ENCODE data around the gene TLE7. TPM values are rescaled to one million over a fixed set of nuclear protein-coding genes. Genes with fewer than 3 reads are reported as not detected.

TLE7 gene
- polyA plus RNA-seq, 4 donors: not detected

- Histone ChIP-seq H3K27ac (ENCODE audit: low read depth in 1 of 3, low read length in 2 of 3) (no peak overlapping the region), H3K4me3 (ENCODE audit: low read depth in 1 of 3, low read length in 3 of 3) (no peak overlapping the region), H3K36me3 (ENCODE audit: control insufficient read depth in 3 of 3, insufficient read depth in 2 of 3, low read depth in 1 of 3, low read length in 3 of 3) (no peaks in the 10 kb centered on the region), H3K9me3 (ENCODE audit: control insufficient read depth in 2 of 2, insufficient read depth in 1 of 2, low read depth in 1 of 2, low read length in 1 of 2) (no peaks in the 10 kb centered on the region), H3K27me3 (ENCODE audit: control insufficient read depth in 3 of 3, insufficient read depth in 3 of 3, low read length in 3 of 3) (peaks cover 3 to 31% (median 19%) of the 10 kb centered on the region in 3 donors), H3K4me1 (ENCODE audit: control insufficient read depth in 3 of 3, insufficient read depth in 2 of 3, low read depth in 1 of 3, low read length in 2 of 3) (no peaks in the 10 kb centered on the region)
- no peak for DNase-seq
- WGBS, 3 donors: 70 to 84% (median 75%) methylated on average over 2 of the region's 2 CpGs
- FAIRE-seq: no peak
These were observed 18.8 kb downstream of the TLE7 start for GRCh38 chr16:71423016-71423415.

GRCh38 chr16:71421911-71422310 is 19.9 kb downstream of the TLE7 start:
- H3K9me3 ChIP-seq (ENCODE audit: control insufficient read depth in 2 of 2, insufficient read depth in 1 of 2, low read depth in 1 of 2, low read length in 1 of 2): no peaks in the 10 kb centered on the region
- no peaks in the 10 kb centered on the region for H3K36me3 ChIP-seq (ENCODE audit: control insufficient read depth in 3 of 3, insufficient read depth in 2 of 3, low read depth in 1 of 3, low read length in 3 of 3)
- no peak for FAIRE-seq
- DNase-seq: peak in 1 of 2 donors; percentile 25
- H3K27ac ChIP-seq (ENCODE audit: low read depth in 1 of 3, low read length in 2 of 3): no peak overlapping the region
- no peak overlapping the region for H3K4me3 ChIP-seq (ENCODE audit: low read depth in 1 of 3, low read length in 3 of 3)
- WGBS, 3 donors: 58 to 68% (median 65%) methylated on average over 4 of the region's 4 CpGs
- H3K4me1 ChIP-seq (ENCODE audit: control insufficient read depth in 3 of 3, insufficient read depth in 2 of 3, low read depth in 1 of 3, low read length in 2 of 3): no peaks in the 10 kb centered on the region
- H3K27me3 ChIP-seq (ENCODE audit: control insufficient read depth in 3 of 3, insufficient read depth in 3 of 3, low read length in 3 of 3): peaks cover 3 to 29% (median 19%) of the 10 kb centered on the region in 3 donors

GRCh38 chr16:71414038-71414437 is 27.8 kb downstream of the TLE7 start:
- Histone ChIP-seq H3K27me3 (ENCODE audit: control insufficient read depth in 3 of 3, insufficient read depth in 3 of 3, low read length in 3 of 3) (peaks cover 0 to 17% (median 12%) of the 10 kb centered on the region in 3 donors), H3K27ac (ENCODE audit: low read depth in 1 of 3, low read length in 2 of 3) (no peak overlapping the region), H3K4me3 (ENCODE audit: low read depth in 1 of 3, low read length in 3 of 3) (no peak overlapping the region), H3K4me1 (ENCODE audit: control insufficient read depth in 3 of 3, insufficient read depth in 2 of 3, low read depth in 1 of 3, low read length in 2 of 3) (no peaks in the 10 kb centered on the region), H3K36me3 (ENCODE audit: control insufficient read depth in 3 of 3, insufficient read depth in 2 of 3, low read depth in 1 of 3, low read length in 3 of 3) (no peaks in the 10 kb centered on the region), H3K9me3 (ENCODE audit: control insufficient read depth in 2 of 2, insufficient read depth in 1 of 2, low read depth in 1 of 2, low read length in 1 of 2) (no peaks in the 10 kb centered on the region)
- FAIRE-seq (no peak), DNase-seq (no peak)
- WGBS, 3 donors: 82 to 87% (median 86%) methylated on average over 5 of the region's 5 CpGs

DNA sequence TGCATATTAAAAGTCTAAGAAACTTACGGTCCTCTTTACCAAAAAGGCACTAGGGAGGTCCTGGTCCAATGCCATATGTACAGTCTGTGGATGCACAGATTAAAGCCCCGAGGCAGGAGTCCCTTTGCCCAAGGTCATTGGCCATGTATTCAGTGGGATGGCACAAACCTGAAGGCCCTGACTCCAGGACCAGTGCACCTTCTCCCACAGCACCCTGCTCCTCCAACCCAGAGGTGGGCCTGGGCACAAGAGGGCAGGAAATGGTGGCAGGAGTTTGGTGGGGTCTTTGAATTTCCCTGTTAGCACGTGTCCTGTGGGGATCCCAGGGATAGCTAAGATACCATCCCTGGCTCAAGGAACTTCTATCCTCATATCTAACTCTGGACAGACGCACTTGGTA is 28.5 kb downstream of the TLE7 start:
- DNase-seq: no peak
- no peaks in the 10 kb centered on the region for H3K9me3 ChIP-seq (ENCODE audit: control insufficient read depth in 2 of 2, insufficient read depth in 1 of 2, low read depth in 1 of 2, low read length in 1 of 2)
- no peak overlapping the region for H3K4me3 ChIP-seq (ENCODE audit: low read depth in 1 of 3, low read length in 3 of 3)
- no peak overlapping the region for H3K27ac ChIP-seq (ENCODE audit: low read depth in 1 of 3, low read length in 2 of 3)
- H3K4me1 ChIP-seq (ENCODE audit: control insufficient read depth in 3 of 3, insufficient read depth in 2 of 3, low read depth in 1 of 3, low read length in 2 of 3): no peaks in the 10 kb centered on the region
- H3K36me3 ChIP-seq (ENCODE audit: control insufficient read depth in 3 of 3, insufficient read depth in 2 of 3, low read depth in 1 of 3, low read length in 3 of 3): no peaks in the 10 kb centered on the region
- 58 to 68% (median 62%) methylated on average over 4 of the region's 4 CpGs for WGBS, 3 donors
- no peak for FAIRE-seq
- peaks cover 0 to 22% (median 12%) of the 10 kb centered on the region in 3 donors for H3K27me3 ChIP-seq (ENCODE audit: control insufficient read depth in 3 of 3, insufficient read depth in 3 of 3, low read length in 3 of 3)

GRCh38 chr16:71412270-71413160 is 29.3 kb downstream of the TLE7 start:
- no peak for FAIRE-seq
- WGBS, 3 donors: 8 to 9% (median 8%) methylated on average over 24 of the region's 24 CpGs
- H3K27me3 ChIP-seq (ENCODE audit: control insufficient read depth in 3 of 3, insufficient read depth in 3 of 3, low read length in 3 of 3): peaks cover 0 to 20% (median 8%) of the 10 kb centered on the region in 3 donors
- H3K4me1 ChIP-seq (ENCODE audit: control insufficient read depth in 3 of 3, insufficient read depth in 2 of 3, low read depth in 1 of 3, low read length in 2 of 3): no peaks in the 10 kb centered on the region
- DNase-seq: peak; percentile 78
- H3K36me3 ChIP-seq (ENCODE audit: control insufficient read depth in 3 of 3, insufficient read depth in 2 of 3, low read depth in 1 of 3, low read length in 3 of 3): no peaks in the 10 kb centered on the region
- H3K27ac ChIP-seq (ENCODE audit: low read depth in 1 of 3, low read length in 2 of 3): no peak overlapping the region
- no peak overlapping the region for H3K4me3 ChIP-seq (ENCODE audit: low read depth in 1 of 3, low read length in 3 of 3)
- H3K9me3 ChIP-seq (ENCODE audit: control insufficient read depth in 2 of 2, insufficient read depth in 1 of 2, low read depth in 1 of 2, low read length in 1 of 2): no peaks in the 10 kb centered on the region

GRCh38 chr16:71410146-71410545 is 31.7 kb downstream of the TLE7 start:
- no peaks in the 10 kb centered on the region for H3K4me1 ChIP-seq (ENCODE audit: control insufficient read depth in 3 of 3, insufficient read depth in 2 of 3, low read depth in 1 of 3, low read length in 2 of 3)
- H3K4me3 ChIP-seq (ENCODE audit: low read depth in 1 of 3, low read length in 3 of 3): no peak overlapping the region
- WGBS, 3 donors: 54 to 73% (median 66%) methylated on average over 5 of the region's 5 CpGs
- no peak for DNase-seq
- H3K36me3 ChIP-seq (ENCODE audit: control insufficient read depth in 3 of 3, insufficient read depth in 2 of 3, low read depth in 1 of 3, low read length in 3 of 3): no peaks in the 10 kb centered on the region
- H3K27ac ChIP-seq (ENCODE audit: low read depth in 1 of 3, low read length in 2 of 3): no peak overlapping the region
- FAIRE-seq: no peak
- H3K9me3 ChIP-seq (ENCODE audit: control insufficient read depth in 2 of 2, insufficient read depth in 1 of 2, low read depth in 1 of 2, low read length in 1 of 2): no peaks in the 10 kb centered on the region
- H3K27me3 ChIP-seq (ENCODE audit: control insufficient read depth in 3 of 3, insufficient read depth in 3 of 3, low read length in 3 of 3): peaks cover 0 to 20% (median 8%) of the 10 kb centered on the region in 3 donors

DNA sequence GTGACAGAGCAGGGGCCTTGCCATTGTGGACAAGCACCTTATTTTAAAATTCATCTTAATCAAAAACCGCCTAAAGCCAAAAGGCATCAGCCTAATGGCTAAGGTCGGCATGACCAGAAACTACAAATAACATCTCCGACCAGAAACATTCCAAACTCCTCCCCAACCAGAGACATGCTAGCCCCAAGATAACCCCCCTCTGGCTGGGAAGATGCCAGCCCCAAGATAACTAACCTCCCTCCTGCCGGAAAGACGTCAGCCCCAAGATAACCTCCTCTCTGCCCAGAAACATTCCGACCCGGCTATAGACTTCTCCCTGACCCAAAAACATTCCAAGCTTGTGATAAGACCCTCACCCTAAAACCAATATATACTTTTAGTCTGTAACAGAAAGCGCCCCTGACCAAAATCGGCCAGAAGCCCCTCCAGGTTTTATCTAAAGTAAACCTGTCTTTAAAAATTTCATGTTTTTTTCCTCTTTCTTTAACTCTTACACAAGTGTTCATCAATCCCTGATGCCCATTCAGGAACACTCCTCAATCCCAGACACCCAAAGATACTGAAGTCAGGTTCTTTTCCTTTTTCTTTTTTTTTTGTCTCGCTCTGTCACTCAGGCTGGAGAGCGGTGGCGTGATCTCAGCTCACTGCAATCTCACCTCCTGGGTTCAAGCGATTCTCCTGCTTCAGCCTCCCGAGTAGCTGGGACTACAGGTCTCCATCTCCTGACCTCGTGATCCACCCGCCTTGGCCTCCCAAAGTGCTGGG is 32.7 kb downstream of the TLE7 start:
- Histone ChIP-seq H3K4me1 (ENCODE audit: control insufficient read depth in 3 of 3, insufficient read depth in 2 of 3, low read depth in 1 of 3, low read length in 2 of 3) (no peaks in the 10 kb centered on the region), H3K9me3 (ENCODE audit: control insufficient read depth in 2 of 2, insufficient read depth in 1 of 2, low read depth in 1 of 2, low read length in 1 of 2) (peaks cover 0 to 6% of the 10 kb centered on the region in 2 donors), H3K27ac (ENCODE audit: low read depth in 1 of 3, low read length in 2 of 3) (no peak overlapping the region), H3K4me3 (ENCODE audit: low read depth in 1 of 3, low read length in 3 of 3) (no peak overlapping the region), H3K36me3 (ENCODE audit: control insufficient read depth in 3 of 3, insufficient read depth in 2 of 3, low read depth in 1 of 3, low read length in 3 of 3) (no peaks in the 10 kb centered on the region), H3K27me3 (ENCODE audit: control insufficient read depth in 3 of 3, insufficient read depth in 3 of 3, low read length in 3 of 3) (peaks cover 0 to 20% (median 12%) of the 10 kb centered on the region in 3 donors)
- 46 to 53% (median 50%) methylated on average over 16 of the region's 16 CpGs for WGBS, 3 donors
- DNase-seq: no peak
- no peak for FAIRE-seq

DNA sequence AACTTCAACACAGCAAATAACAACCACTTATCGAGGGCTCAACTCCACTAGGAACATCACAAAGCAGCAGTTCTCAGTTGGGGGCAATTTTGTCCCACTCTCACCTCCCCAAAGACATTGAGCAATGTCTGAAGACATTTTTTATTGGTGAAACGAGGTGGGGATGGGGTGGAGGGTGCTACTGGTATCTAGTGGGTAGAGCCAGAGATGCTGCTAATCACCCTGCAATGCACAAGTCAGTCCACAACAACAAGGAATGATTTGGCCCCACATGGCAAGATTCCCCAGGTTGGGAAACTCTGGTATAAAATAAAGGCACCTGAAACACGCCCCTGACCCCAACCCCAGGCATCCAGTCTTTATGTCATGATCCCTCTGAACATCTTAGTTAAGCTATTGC is 33.3 kb downstream of the TLE7 start:
- Histone ChIP-seq H3K4me3 (ENCODE audit: low read depth in 1 of 3, low read length in 3 of 3) (no peak overlapping the region), H3K4me1 (ENCODE audit: control insufficient read depth in 3 of 3, insufficient read depth in 2 of 3, low read depth in 1 of 3, low read length in 2 of 3) (no peaks in the 10 kb centered on the region), H3K27me3 (ENCODE audit: control insufficient read depth in 3 of 3, insufficient read depth in 3 of 3, low read length in 3 of 3) (peaks cover 0 to 20% (median 12%) of the 10 kb centered on the region in 3 donors), H3K9me3 (ENCODE audit: control insufficient read depth in 2 of 2, insufficient read depth in 1 of 2, low read depth in 1 of 2, low read length in 1 of 2) (peaks cover 0 to 7% of the 10 kb centered on the region in 2 donors), H3K36me3 (ENCODE audit: control insufficient read depth in 3 of 3, insufficient read depth in 2 of 3, low read depth in 1 of 3, low read length in 3 of 3) (no peaks in the 10 kb centered on the region), H3K27ac (ENCODE audit: low read depth in 1 of 3, low read length in 2 of 3) (no peak overlapping the region)
- WGBS, 3 donors: 27 to 41% (median 35%) methylated on average over 3 of the region's 3 CpGs
- DNase-seq (no peak), FAIRE-seq (no peak)
